ENCODE results near the gene RDM1.

The RDM1 gene

DNA sequence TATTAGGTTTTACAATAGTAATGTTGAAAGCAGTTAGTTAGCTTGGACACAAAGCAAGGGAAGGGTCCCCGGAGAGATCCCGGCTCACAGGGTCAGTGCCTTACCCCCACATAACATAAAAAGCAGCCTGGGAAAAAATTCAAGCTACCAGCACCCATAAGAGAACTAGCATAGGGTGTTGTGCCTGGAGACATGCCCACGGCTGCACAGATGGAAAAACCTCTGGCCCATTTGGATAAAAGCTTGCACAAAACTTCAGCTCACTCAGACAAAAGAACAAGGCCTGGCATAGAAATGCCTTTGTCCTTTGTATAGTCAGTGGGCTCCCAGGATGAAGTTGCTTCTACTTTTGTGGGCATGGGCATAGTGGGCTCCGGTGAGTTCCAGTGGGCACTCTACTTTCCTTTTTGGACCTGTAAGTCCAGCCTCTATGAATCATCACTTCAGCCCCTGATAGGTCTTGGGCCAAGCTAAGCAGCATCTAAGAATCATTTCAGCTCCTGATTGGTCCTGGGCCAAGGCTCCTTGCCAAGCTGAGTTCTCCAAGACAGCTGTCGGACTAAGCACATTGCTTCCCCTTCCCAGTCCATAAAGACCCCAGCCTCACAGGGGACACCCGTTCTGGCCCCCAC is 1.3 kb upstream of the RDM1 start:
- Histone ChIP-seq H3K4me1 (ENCODE audit: control insufficient read depth, insufficient read depth, low read length) (peaks cover 40% of the 10 kb centered on the region), H3K4me3 (ENCODE audit: low read length) (peak overlapping the region; percentile 11), H3K36me3 (ENCODE audit: control insufficient read depth, insufficient read depth, low read length, severe bottlenecking) (no peaks in the 10 kb centered on the region), H3K9me3 (ENCODE audit: control insufficient read depth, low read length) (no peaks in the 10 kb centered on the region), H3K27me3 (replicated peaks; ENCODE audit: control insufficient read depth, insufficient read depth, low read length) (no peaks in the 10 kb centered on the region), H3K9ac (ENCODE audit: low read length) (peak overlapping the region; percentile 2)
- no peak for DNase-seq (ENCODE audit: low read depth)

DNA sequence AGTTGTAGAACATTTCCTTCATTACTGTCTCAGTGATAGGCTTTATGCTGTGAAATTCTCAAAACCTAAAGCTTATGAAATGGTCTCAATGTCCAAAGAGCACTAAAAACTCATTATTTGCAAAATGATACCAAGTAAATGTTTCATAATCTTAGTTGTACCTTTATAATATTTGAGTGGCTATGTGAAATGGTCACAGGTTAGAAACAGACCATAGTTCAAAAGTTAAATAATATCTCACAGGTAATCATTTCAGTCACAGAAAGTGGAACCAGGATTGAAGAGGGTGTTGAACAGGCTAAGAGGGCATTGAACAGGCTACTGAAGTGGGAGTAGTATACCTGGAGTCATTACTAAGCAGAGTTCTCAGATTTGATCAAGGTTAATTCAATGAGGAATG is 2.9 kb downstream of the RDM1 start:
- Histone ChIP-seq H3K4me3 (ENCODE audit: low read length) (no peak overlapping the region), H3K9ac (ENCODE audit: low read length) (no peak overlapping the region), H3K4me1 (ENCODE audit: control insufficient read depth, insufficient read depth, low read length) (peaks cover 29% of the 10 kb centered on the region), H3K9me3 (ENCODE audit: control insufficient read depth, low read length) (no peaks in the 10 kb centered on the region), H3K36me3 (ENCODE audit: control insufficient read depth, insufficient read depth, low read length, severe bottlenecking) (no peaks in the 10 kb centered on the region), H3K27me3 (replicated peaks; ENCODE audit: control insufficient read depth, insufficient read depth, low read length) (no peaks in the 10 kb centered on the region)
- no peak for DNase-seq (ENCODE audit: low read depth)

DNA sequence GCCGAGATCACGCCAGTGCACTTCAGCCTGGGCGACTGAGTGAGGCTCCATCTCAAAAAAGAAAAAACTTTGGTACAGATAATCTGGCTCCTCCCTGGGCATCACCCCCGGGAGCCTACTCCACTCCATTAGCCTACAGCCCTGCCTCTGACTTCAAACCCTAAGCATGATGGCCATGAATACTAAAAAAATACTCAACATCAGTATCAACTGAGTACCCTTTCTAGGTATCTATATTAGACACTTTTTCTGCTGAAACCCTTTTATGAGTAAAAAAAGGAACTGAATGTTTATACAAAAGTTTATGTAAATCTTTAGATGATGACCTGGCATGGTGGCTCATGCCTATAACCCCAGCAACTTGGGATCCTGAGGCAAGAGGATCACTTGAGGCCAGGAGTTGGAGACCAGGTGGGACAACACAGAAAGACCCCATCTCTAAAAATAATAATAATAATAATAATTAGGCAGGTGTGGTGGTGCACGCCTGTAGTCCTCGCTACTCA is 6.9 kb downstream of the RDM1 start:
- Histone ChIP-seq H3K9me3 (ENCODE audit: control insufficient read depth, low read length) (no peaks in the 10 kb centered on the region), H3K9ac (ENCODE audit: low read length) (no peak overlapping the region), H3K27me3 (replicated peaks; ENCODE audit: control insufficient read depth, insufficient read depth, low read length) (no peaks in the 10 kb centered on the region), H3K4me1 (ENCODE audit: control insufficient read depth, insufficient read depth, low read length) (no peaks in the 10 kb centered on the region), H3K4me3 (ENCODE audit: low read length) (no peak overlapping the region), H3K36me3 (ENCODE audit: control insufficient read depth, insufficient read depth, low read length, severe bottlenecking) (no peaks in the 10 kb centered on the region)
- no peak for DNase-seq (ENCODE audit: low read depth)

DNA sequence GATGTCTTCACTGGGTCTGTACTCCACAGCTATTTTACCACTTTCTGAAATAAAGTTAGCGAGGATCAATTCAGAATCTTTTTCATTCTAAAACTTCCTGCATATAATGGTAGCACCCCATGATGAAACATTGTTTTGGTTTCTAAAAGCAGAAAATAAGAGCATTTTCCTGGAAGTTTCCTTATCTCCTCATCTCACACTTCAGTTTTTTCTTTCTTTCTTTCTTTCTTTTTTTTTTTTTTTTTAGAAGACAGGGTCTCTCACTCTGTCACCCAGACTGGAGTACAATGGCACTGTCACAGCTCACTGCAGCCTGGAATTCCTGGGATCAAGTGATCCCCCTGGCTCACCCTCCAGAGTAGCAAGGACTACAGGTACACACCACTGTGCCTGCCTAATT is 10.3 kb downstream of the RDM1 start:
- H3K36me3 ChIP-seq (ENCODE audit: control insufficient read depth, insufficient read depth, low read length, severe bottlenecking), result no peaks in the 10 kb centered on the region
- H3K4me3 ChIP-seq (ENCODE audit: low read length), result no peak overlapping the region
- H3K9ac ChIP-seq (ENCODE audit: low read length), result no peak overlapping the region
- no peaks in the 10 kb centered on the region for H3K27me3 ChIP-seq (replicated peaks; ENCODE audit: control insufficient read depth, insufficient read depth, low read length)
- H3K9me3 ChIP-seq (ENCODE audit: control insufficient read depth, low read length), result no peaks in the 10 kb centered on the region
- H3K4me1 ChIP-seq (ENCODE audit: control insufficient read depth, insufficient read depth, low read length), result peaks cover 7% of the 10 kb centered on the region
- DNase-seq (ENCODE audit: low read depth), result no peak

DNA sequence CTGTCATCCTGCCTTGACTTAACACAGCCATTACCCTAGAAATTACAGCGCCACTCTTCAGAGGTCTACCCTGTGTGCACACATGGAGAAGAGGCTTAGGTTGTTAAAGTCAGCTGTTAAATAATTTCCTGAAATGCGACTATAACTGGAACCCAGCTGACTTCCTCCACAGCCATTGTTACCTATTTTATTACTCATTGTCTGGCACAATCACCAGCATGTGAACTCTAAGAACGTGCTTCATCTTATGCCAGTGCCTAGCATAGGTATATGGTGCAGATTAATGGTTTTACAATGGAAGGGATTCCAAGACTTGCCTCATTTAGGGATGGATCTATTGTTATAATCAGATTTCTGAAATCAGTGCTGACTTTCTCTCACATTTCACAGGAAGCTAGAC is 11.9 kb downstream of the RDM1 start:
- H3K4me3 ChIP-seq (ENCODE audit: low read length), result no peak overlapping the region

DNA sequence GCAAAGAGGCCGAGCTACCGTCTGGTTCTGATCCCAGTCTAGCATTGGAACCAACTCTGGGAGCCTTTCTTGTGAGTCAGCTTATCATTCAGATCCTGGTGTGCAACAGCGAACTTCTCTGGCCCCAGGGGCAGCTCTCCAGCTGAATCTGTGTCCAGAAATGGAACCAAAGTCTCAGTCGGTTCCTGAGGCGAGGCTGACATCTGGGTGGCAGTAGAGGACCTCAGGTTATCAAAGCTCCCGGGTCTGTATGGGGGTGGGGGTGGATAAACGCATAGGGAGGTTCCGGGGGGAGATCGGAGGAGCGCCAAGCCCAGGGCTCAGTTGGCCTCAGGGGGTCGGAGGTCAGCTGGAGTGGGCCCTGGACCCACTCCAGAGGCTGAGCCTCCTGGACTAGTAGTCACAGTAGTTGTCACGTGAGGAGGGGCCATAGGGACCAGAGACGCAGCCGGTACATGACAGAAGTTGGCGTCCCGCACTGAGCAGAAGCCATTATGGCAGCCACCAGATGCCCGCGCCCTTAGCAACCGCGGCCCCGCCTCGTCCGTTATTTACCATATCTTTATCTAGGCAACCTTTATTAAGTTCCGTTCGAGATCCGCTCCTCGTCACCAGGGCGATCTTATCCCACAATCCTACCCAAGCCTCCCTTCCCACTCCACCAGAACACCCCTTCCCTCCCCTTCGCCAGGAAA is 12.9 kb downstream of the RDM1 start:
- Histone ChIP-seq H3K4me1 (ENCODE audit: control insufficient read depth, insufficient read depth, low read length) (peaks cover 7% of the 10 kb centered on the region), H3K27me3 (replicated peaks; ENCODE audit: control insufficient read depth, insufficient read depth, low read length) (no peaks in the 10 kb centered on the region), H3K36me3 (ENCODE audit: control insufficient read depth, insufficient read depth, low read length, severe bottlenecking) (no peaks in the 10 kb centered on the region), H3K9ac (ENCODE audit: low read length) (no peak overlapping the region), H3K4me3 (ENCODE audit: low read length) (no peak overlapping the region), H3K9me3 (ENCODE audit: control insufficient read depth, low read length) (no peaks in the 10 kb centered on the region)
- no peak for DNase-seq (ENCODE audit: low read depth)

More for the DNA sequence above, 11.9 kb downstream of the RDM1 start:
- peaks cover 7% of the 10 kb centered on the region for H3K4me1 ChIP-seq (ENCODE audit: control insufficient read depth, insufficient read depth, low read length)
- no peak overlapping the region for H3K9ac ChIP-seq (ENCODE audit: low read length)
- H3K27me3 ChIP-seq (replicated peaks; ENCODE audit: control insufficient read depth, insufficient read depth, low read length), result no peaks in the 10 kb centered on the region
- DNase-seq (ENCODE audit: low read depth), result no peak
- no peaks in the 10 kb centered on the region for H3K36me3 ChIP-seq (ENCODE audit: control insufficient read depth, insufficient read depth, low read length, severe bottlenecking)
- H3K9me3 ChIP-seq (ENCODE audit: control insufficient read depth, low read length), result no peaks in the 10 kb centered on the region

DNA sequence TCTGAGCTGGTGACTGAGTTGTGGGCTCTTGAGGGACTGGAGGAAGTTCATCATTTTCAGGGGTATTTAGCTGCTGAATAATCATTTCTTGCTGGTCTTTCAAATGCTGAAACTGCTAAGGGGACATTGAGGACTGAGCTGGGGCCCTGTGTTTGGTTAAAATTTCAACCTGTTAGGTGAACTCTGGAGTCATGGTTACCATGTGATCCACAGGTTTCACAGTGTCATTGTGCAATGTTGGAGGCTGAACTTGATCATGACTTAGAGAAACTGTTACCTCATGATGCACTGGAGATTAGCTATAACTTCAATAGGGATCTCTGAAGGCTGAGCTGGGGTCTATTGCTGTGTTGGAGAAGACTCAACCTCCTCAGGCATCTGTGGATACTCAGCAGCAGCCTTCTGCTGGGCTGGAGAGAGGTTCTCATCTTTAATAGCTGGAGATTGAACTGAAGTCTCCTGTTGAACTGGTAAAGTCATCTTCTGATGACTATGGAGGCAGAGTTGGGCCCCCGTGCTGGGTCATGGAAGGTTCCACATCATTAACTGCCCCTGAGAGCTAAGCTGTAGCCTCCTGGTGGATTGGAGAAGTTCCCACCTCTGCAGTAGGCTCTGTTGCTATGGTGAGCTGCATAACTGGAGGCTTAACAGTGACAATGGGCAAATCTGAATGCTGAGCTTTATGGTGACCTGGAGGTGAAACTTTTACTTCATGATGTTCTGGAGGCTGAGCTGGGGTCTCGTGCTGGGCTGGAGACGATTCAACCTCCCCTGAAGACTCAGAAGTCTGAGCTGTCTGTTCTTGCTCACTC is 15.2 kb downstream of the RDM1 start:
- Histone ChIP-seq H3K9me3 (ENCODE audit: control insufficient read depth, low read length) (no peaks in the 10 kb centered on the region), H3K4me1 (ENCODE audit: control insufficient read depth, insufficient read depth, low read length) (peaks cover 7% of the 10 kb centered on the region), H3K36me3 (ENCODE audit: control insufficient read depth, insufficient read depth, low read length, severe bottlenecking) (no peaks in the 10 kb centered on the region), H3K4me3 (ENCODE audit: low read length) (no peak overlapping the region), H3K9ac (ENCODE audit: low read length) (no peak overlapping the region), H3K27me3 (replicated peaks; ENCODE audit: control insufficient read depth, insufficient read depth, low read length) (no peaks in the 10 kb centered on the region)
- DNase-seq (ENCODE audit: low read depth), result no peak

DNA sequence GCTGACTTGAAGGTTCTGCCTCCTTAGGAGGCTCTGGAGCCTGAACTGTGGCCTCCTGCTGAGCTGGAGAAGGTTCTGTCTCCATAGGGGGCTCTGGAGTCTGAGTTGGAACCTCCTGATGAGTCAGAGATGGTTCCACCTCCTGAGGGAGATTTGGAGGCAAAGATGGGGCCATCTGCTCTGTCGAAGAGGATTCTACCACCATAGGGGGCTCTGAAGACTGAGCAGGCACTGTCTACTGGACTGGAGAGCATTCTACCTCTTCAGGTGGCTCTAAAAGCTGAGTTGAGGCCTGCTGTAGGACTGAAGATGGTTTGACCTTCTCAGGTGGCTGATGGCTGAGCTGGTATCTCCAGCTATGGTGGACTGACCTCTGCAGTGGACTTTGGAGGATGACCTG is 16.2 kb downstream of the RDM1 start:
- no peaks in the 10 kb centered on the region for H3K36me3 ChIP-seq (ENCODE audit: control insufficient read depth, insufficient read depth, low read length, severe bottlenecking)
- H3K4me1 ChIP-seq (ENCODE audit: control insufficient read depth, insufficient read depth, low read length), result peaks cover 7% of the 10 kb centered on the region

DNA sequence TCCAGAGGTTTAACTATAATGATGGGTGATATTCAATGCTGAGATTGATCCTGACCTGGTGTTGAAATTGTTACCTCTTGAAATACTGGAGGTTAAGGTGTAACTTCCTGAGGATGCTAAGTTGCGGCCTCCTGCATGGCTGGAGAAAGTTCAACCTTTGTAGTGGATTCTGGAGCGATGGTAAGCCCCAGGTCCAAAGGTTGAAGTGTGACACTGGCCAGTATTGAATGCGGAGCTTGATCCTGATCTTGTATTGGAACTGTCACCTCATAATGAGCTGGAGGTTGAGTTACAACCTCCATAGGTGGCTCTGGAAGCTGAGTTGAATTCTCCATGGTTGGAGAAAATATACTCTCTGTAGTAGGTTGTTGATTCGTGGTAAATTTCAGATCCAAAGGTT is 17.0 kb downstream of the RDM1 start:
- no peak for DNase-seq (ENCODE audit: low read depth)
- Histone ChIP-seq H3K4me1 (ENCODE audit: control insufficient read depth, insufficient read depth, low read length) (peaks cover 7% of the 10 kb centered on the region), H3K9me3 (ENCODE audit: control insufficient read depth, low read length) (no peaks in the 10 kb centered on the region), H3K4me3 (ENCODE audit: low read length) (no peak overlapping the region), H3K9ac (ENCODE audit: low read length) (no peak overlapping the region), H3K27me3 (replicated peaks; ENCODE audit: control insufficient read depth, insufficient read depth, low read length) (no peaks in the 10 kb centered on the region), H3K36me3 (ENCODE audit: control insufficient read depth, insufficient read depth, low read length, severe bottlenecking) (no peaks in the 10 kb centered on the region)

More for the DNA sequence above, 16.2 kb downstream of the RDM1 start:
- Histone ChIP-seq H3K9me3 (ENCODE audit: control insufficient read depth, low read length) (no peaks in the 10 kb centered on the region), H3K27me3 (replicated peaks; ENCODE audit: control insufficient read depth, insufficient read depth, low read length) (no peaks in the 10 kb centered on the region), H3K4me3 (ENCODE audit: low read length) (no peak overlapping the region), H3K9ac (ENCODE audit: low read length) (no peak overlapping the region)
- no peak for DNase-seq (ENCODE audit: low read depth)

DNA sequence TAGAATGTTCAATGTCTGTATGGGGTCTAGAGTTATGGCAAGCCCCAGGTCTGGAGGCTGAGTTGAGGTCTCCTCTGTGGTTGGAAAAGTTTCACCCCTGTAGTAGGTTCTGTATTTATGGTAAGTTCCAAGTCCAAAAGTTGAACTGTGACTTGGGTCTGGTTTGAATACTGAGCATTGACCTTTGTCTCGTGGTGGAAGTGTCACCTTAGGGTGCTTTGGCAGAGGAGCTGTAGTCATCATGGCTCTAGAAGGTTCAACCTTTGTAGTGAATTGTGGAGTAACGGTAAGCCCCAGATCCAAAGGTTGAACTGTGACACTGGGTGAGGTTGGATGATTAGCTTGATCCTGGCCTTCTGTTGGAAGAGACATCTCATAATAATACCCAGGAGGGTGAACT is 17.6 kb downstream of the RDM1 start:
- no peaks in the 10 kb centered on the region for H3K9me3 ChIP-seq (ENCODE audit: control insufficient read depth, low read length)
- H3K4me3 ChIP-seq (ENCODE audit: low read length), result no peak overlapping the region
- no peaks in the 10 kb centered on the region for H3K27me3 ChIP-seq (replicated peaks; ENCODE audit: control insufficient read depth, insufficient read depth, low read length)
- peaks cover 7% of the 10 kb centered on the region for H3K4me1 ChIP-seq (ENCODE audit: control insufficient read depth, insufficient read depth, low read length)
- H3K36me3 ChIP-seq (ENCODE audit: control insufficient read depth, insufficient read depth, low read length, severe bottlenecking), result no peaks in the 10 kb centered on the region
- no peak overlapping the region for H3K9ac ChIP-seq (ENCODE audit: low read length)
- no peak for DNase-seq (ENCODE audit: low read depth)

DNA sequence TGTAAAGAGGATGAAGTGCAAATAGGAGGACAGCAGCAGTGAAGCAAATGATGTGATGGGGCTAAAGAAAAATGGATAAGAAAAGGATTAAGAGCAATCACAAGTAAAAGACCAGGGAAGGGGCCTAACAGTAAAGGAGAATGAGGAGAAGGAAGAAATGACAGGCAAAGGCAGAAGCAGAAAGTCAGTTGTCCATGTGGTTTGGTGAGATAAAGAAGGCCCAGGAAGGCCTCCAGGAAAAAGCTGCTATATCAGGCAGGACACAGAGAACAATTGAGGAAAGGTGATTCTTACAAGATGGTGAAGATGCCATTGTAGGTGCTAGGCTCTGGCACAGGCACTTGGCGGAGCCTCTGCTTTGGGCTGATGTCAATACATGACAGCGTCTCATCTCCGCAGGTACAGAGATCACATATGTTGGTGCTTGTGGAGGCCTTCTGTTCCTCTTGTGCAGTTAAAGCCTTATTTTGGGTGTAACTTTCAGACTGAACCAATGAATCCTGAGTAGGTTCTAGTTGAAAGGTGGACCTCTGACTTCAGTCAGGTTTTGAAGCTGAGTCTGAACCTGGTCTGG is 18.1 kb downstream of the RDM1 start:
- H3K27me3 ChIP-seq (replicated peaks; ENCODE audit: control insufficient read depth, insufficient read depth, low read length), result no peaks in the 10 kb centered on the region

More for the DNA sequence above, 18.1 kb downstream of the RDM1 start:
- H3K4me3 ChIP-seq (ENCODE audit: low read length), result no peak overlapping the region
- DNase-seq (ENCODE audit: low read depth), result no peak
- H3K4me1 ChIP-seq (ENCODE audit: control insufficient read depth, insufficient read depth, low read length), result peaks cover 8% of the 10 kb centered on the region
- no peaks in the 10 kb centered on the region for H3K9me3 ChIP-seq (ENCODE audit: control insufficient read depth, low read length)
- no peak overlapping the region for H3K9ac ChIP-seq (ENCODE audit: low read length)
- no peaks in the 10 kb centered on the region for H3K36me3 ChIP-seq (ENCODE audit: control insufficient read depth, insufficient read depth, low read length, severe bottlenecking)
